Heart right ventricle (tissue), 16 donors: ENCODE data around the gene RSAD1. TPM values are rescaled to one million over a fixed set of nuclear protein-coding genes. Genes with fewer than 3 reads are reported as not detected.

Experiments used
- ATAC-seq, 8 donors: fragments of 200-7000 bp; cut with Tn5 transposase; one replicate each; pipeline ENCODE4 v1.9.1; 2020; ENCODE audit warnings: mild to moderate bottlenecking in 8 of 8, moderate library complexity in 8 of 8, moderate number of reproducible peaks in 1 of 8
- DNase-seq, 2 donors: peaks; one replicate each; pipeline ENCODE4 v3.0.0-alpha.2; 2020
- H3K27ac ChIP-seq, 10 donors: fragments of 200-600 bp; sonication (generic) in 2 of 10; one replicate each; pipeline versions ENCODE4 v1.5.0 to v1.8.0; 2020 to 2022; ENCODE audit warnings: mild to moderate bottlenecking in 3 of 10
- H3K27me3 ChIP-seq, 7 donors: fragments of 200-600 bp; one replicate each; pipeline ENCODE4 v1.8.0; 2021 to 2022; ENCODE audit warnings: mild to moderate bottlenecking in 2 of 7
- H3K36me3 ChIP-seq, 9 donors: fragments of 200-600 bp; sonication (generic) in 1 of 9; one replicate each; pipeline versions ENCODE4 v1.5.0 to v1.8.0; 2020 to 2022; ENCODE audit warnings: mild to moderate bottlenecking in 2 of 9
- H3K4me1 ChIP-seq, 9 donors: fragments of 200-600 bp; sonication (generic) in 1 of 9; one replicate each; pipeline versions ENCODE4 v1.5.0 to v1.8.0; 2020 to 2022; ENCODE audit warnings: mild to moderate bottlenecking in 4 of 9
- H3K4me3 ChIP-seq, 10 donors: fragments of 200-600 bp; sonication (generic) in 2 of 10; one replicate each; pipeline versions ENCODE4 v1.5.0 to v1.8.0; 2020 to 2022; ENCODE audit warnings: mild to moderate bottlenecking in 7 of 10, moderate library complexity in 2 of 10
- H3K9me3 ChIP-seq, 11 donors: fragments of 200-600 bp in 10 of 11; sonication (generic) in 2 of 11; one replicate each; pipeline versions ENCODE4 v1.5.0 to v1.8.0; 2013 to 2022; ENCODE audit warnings: mild to moderate bottlenecking in 2 of 11, control low read depth in 1 of 11, moderate library complexity in 1 of 11
- CTCF ChIP-seq, 9 donors: fragments of 200-600 bp; sonication (generic) in 2 of 9; IDR thresholded peaks; one replicate each; pipeline versions ENCODE4 v1.5.0 to v1.8.0; 2021 to 2022; ENCODE audit warnings: antibody characterized with exemption in 9 of 9, mild to moderate bottlenecking in 5 of 9, moderate library complexity in 1 of 9
- WGBS, 2 donors: extraction: QIAGEN DNeasy Blood & Tissue Kit; methylation state at CpG; one replicate each; pipeline ENCODE4 v1.1.7; 2013; ENCODE audit warnings: inconsistent platforms in 1 of 2; 5-methylcytosine and 5-hydroxymethylcytosine counted together
- intact Hi-C, 10 donors: fragments of 100-400 bp; cut with DNase I; formaldehyde crosslinking; loops; one replicate each; pipeline versions ENCODE4 v1.11.1 to v1.14.2; 2022
- polyA plus RNA-seq, 2 donors: library from polyadenylated mRNA; stranded (reverse); fragments of 200-250 nt; gene quantifications; one replicate each; pipeline ENCODE4 v1.2.3, GENCODE V29; 2013
- total RNA-seq, 10 donors: library from RNA; stranded (reverse); fragmentation: NEBNext Ultra II Directional in 3 of 10; extraction: Animal tissue kit (Norgen Biotek cat#: 25700) in 3 of 10; gene quantifications; one replicate each; pipeline versions ENCODE4 v1.2.1 to v1.2.4, GENCODE V29; 2021 to 2023
- donor health status: Arrhythmogenic right ventricular cardiomyopathy.
- donor health status: ischemic (EF 13 %, LVEDD 7.1; RV severe dilation, severe dysfunction).
- donor health status: healthy with polysubstance abuse.
- donor health status: DM: no; HTN: yes; CAD: no.
- donor health status: DM: no; HTN: no; CAD: no.
- donor health status: ischemic (EF 25% LVEDD 6.9; RV normal size, moderate dysfunction).
- donor health status: ischemic (EF 25% LVEDD 5.7; RV mildly dilated, moderate dysfunction).
- donor health status: healthy.
- donor health status: DM: yes; HTN: yes; CAD: no.
- donor health status: Ischemic cardiomyopathy.
- donor health status: ischemic (EF 35%, LVEDD 5.7; RV mildly dilated, moderate dysfunction).
- donor health status: nonischemic (EF 11% LVEDD 7.7; RV severe dilation, severe dysfunction).
- donor health status: DM: yes; HTN: yes; CAD: no.
- donor health status: PGD.
- donor health status: ischemic (EF 29% LVEDD 5.4; RV normal size, mild dysfunction).
- donor health status: nonischemic (EF 23%, LVEDD 6.1; RV moderate dilation, normal function).

The RSAD1 gene
- total and polyA plus RNA-seq, 12 donors, result 31.8 to 52.3 (median 45.5) TPM

- no peaks in the 10 kb centered on the region for H3K27me3 ChIP-seq
- DNase-seq (no peak), ATAC-seq (no peak)
- no peak overlapping the region for H3K4me3 ChIP-seq
- H3K9me3 ChIP-seq, result no peaks in the 10 kb centered on the region
- no peak overlapping the region for H3K27ac ChIP-seq
- 78 to 99% methylated on average over 4 of the region's 4 CpGs for WGBS, 2 donors
- peaks cover 0 to 17% (median 0%) of the 10 kb centered on the region in 9 donors for H3K36me3 ChIP-seq
- TF ChIP-seq CTCF (IDR thresholded peaks at IDR 0.05), result no peak
- H3K4me1 ChIP-seq, result peaks cover 0 to 12% (median 5%) of the 10 kb centered on the region in 9 donors
- intact Hi-C loops, result no loop called here
Observed at GRCh38 chr17:50432125-50432762, 46.4 kb upstream of the RSAD1 start.

GRCh38 chr17:50437409-50437808 is 41.3 kb upstream of the RSAD1 start:
- TF ChIP-seq CTCF (IDR thresholded peaks at IDR 0.05), result no peak
- peaks cover 0 to 3% (median 0%) of the 10 kb centered on the region in 9 donors for H3K4me1 ChIP-seq
- intact Hi-C loops, result no loop called here
- no peak overlapping the region for H3K4me3 ChIP-seq
- no peaks in the 10 kb centered on the region for H3K9me3 ChIP-seq
- no peak for DNase-seq
- no peaks in the 10 kb centered on the region for H3K27me3 ChIP-seq
- H3K27ac ChIP-seq, result no peak overlapping the region
- WGBS, 2 donors, result 97 to 98% methylated on average over 4 of the region's 4 CpGs
- ATAC-seq, result no peak
- H3K36me3 ChIP-seq, result peaks cover 0 to 19% (median 0%) of the 10 kb centered on the region in 9 donors

- H3K36me3 ChIP-seq, result peaks cover 0 to 19% (median 0%) of the 10 kb centered on the region in 9 donors
- H3K27ac ChIP-seq, result no peak overlapping the region
- 96 to 97% methylated on average over 4 of the region's 4 CpGs for WGBS, 2 donors
- intact Hi-C loops, result no loop called here
- DNase-seq (no peak), ATAC-seq (no peak)
- H3K9me3 ChIP-seq, result no peaks in the 10 kb centered on the region
- H3K27me3 ChIP-seq, result no peaks in the 10 kb centered on the region
- H3K4me1 ChIP-seq, result peaks cover 0 to 14% (median 10%) of the 10 kb centered on the region in 9 donors
- TF ChIP-seq CTCF (IDR thresholded peaks at IDR 0.05), result no peak
- no peak overlapping the region for H3K4me3 ChIP-seq
Observed at GRCh38 chr17:50439008-50439407, 39.7 kb upstream of the RSAD1 start.

- WGBS, 2 donors, result 74 to 82% methylated on average over 4 of the region's 4 CpGs
- Histone ChIP-seq H3K27ac (no peak overlapping the region), H3K27me3 (no peaks in the 10 kb centered on the region), H3K4me1 (peaks cover 0 to 17% (median 10%) of the 10 kb centered on the region in 9 donors), H3K9me3 (no peaks in the 10 kb centered on the region), H3K4me3 (no peak overlapping the region), H3K36me3 (peaks cover 0 to 12% (median 0%) of the 10 kb centered on the region in 9 donors)
- ATAC-seq, result peak in 2 of 8 donors; percentile 29 to 30
- no peak for TF ChIP-seq CTCF (IDR thresholded peaks at IDR 0.05)
- intact Hi-C loops, result no loop called here
- DNase-seq, result no peak
Observed at GRCh38 chr17:50440172-50440837, 38.4 kb upstream of the RSAD1 start.
